ENCODE results near the gene GPR161. TPM values are rescaled to one million over a fixed set of nuclear protein-coding genes. Genes with fewer than 3 reads are reported as not detected.

The GPR161 gene
- polyA plus RNA-seq, 12 donors: 9.8 to 17.6 (median 13.0) TPM; not detected in 1

GRCh38 chr1:168042362-168042761, 94.4 kb downstream of the GPR161 start:
- DNase-seq: no peak

DNA sequence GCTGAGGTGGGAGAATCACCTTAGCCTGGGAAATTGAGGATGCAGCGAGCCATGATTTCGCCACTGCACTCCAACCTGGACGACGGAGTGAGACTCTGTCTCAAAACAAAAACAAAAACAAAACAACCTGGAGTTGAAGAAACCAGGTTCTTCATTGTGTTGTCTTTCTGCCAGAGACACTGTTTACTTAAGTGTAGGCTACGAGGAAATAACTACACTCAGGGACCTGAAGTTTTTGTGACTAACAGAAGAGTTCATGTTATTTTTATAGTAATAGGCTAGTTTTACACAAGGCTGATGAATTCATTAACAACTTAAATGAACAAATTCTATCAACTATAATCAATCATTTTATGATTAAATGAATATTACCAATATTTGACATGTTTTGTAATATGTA, 101.4 kb downstream of the GPR161 start:
- no peak for DNase-seq

- no peak for DNase-seq
Measured at GRCh38 chr1:168032029-168032428, 104.7 kb downstream of the GPR161 start.

- DNase-seq: no peak
Measured at GRCh38 chr1:168031627-168032026, 105.1 kb downstream of the GPR161 start.

DNA sequence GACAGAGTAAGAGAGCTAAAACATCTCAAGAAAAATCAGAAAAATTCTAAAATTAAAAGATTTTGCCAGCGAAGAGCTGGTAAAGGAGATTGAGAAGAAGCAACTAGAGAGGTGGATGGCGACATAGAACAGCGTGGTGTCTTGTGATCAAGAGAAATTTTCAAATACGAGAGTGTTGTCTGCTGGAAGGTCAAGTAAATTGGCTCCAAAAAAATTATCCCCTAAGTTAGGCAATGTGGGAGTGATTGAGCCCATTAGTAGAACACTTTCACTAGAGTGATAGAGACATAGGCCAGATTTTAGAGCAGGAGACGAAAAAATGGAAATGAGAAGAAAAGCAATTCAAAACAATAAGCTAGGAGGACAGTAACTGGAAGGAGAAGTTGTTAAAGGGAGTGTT, 105.5 kb downstream of the GPR161 start:
- DNase-seq: no peak

Other genes starting within 250 kb of the GPR161 start
- gene ADCY10, start 222.8 kb downstream of the GPR161 start, polyA plus RNA-seq (ENCODE audit: insufficient read length in 12 of 12): under 1 TPM in 9 of 12 donors, not detected in 3; 0.04 to 0.44 (median 0.13) TPM
- gene DCAF6, start 200.2 kb downstream of the GPR161 start, polyA plus RNA-seq (ENCODE audit: insufficient read length in 12 of 12): 100 to 1,000 TPM in 9 of 12 donors, 10 to 100 TPM in 2, not detected in 1; 59.6 to 147 (median 133) TPM
- 100 to 1,000 TPM in 1 of 12 donors, 10 to 100 TPM in 10, not detected in 1; 48.6 to 214 (median 75.3) TPM for gene MPC2, start 199.9 kb downstream of the GPR161 start, polyA plus RNA-seq (ENCODE audit: insufficient read length in 12 of 12)
- 10 to 100 TPM in 11 of 12 donors, not detected in 1; 30.8 to 46.5 (median 38.7) TPM for gene TIPRL, start 42.0 kb upstream of the GPR161 start, polyA plus RNA-seq (ENCODE audit: insufficient read length in 12 of 12)
- 10 to 100 TPM in 6 of 12 donors, 1 to 10 TPM in 5, not detected in 1; 7.1 to 14.3 (median 10.6) TPM for gene SFT2D2, start 89.1 kb upstream of the GPR161 start, polyA plus RNA-seq (ENCODE audit: insufficient read length in 12 of 12)
- 1 to 10 TPM in 9 of 12 donors, under 1 TPM in 1, not detected in 2; 0.87 to 2.6 (median 1.4) TPM for gene TBX19, start 143.9 kb upstream of the GPR161 start, polyA plus RNA-seq (ENCODE audit: insufficient read length in 12 of 12)

All from muscle of arm (tissue), 12 donors.